ENCODE measurements around the gene GRIK4. TPM values are rescaled to one million over a fixed set of nuclear protein-coding genes. Genes with fewer than 3 reads are reported as not detected.

GRIK4 gene
- total and polyA plus RNA-seq, 12 donors = 0.33 to 4.8 (median 3.0) TPM

- 88 to 97% (median 94%) methylated on average over 7 of the region's 7 CpGs for WGBS, 4 donors
Measured at GRCh38 chr11:120859552-120860295, 348.2 kb downstream of the GRIK4 start.

DNA sequence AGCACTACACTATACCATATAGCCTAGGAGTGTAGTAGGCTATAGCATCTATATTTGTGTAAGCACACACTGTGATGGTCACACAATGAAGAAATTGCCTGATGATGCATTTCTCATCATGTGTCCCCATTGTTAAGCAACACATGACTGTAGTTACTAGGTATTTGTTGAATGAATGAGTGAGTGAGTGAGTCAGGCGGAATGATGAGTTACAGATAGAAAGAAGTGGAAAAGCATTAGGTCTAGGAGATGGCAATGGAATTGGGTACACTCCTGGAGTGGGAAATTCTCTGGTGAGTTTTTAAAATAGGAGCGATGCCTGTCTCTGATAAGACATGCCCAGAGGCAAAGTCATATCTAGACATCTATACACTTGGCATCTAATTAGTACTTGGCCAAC is 351.8 kb downstream of the GRIK4 start:
- Histone ChIP-seq H3K4me3 (no peak overlapping the region), H3K27me3 (no peaks in the 10 kb centered on the region), H3K4me1 (replicated peaks in 1 of 2) (no peaks in the 10 kb centered on the region), H3K36me3 (replicated peaks in 1 of 2) (no peaks in the 10 kb centered on the region), H3K27ac (no peak overlapping the region), H3K9me3 (replicated peaks in 1 of 3) (no peaks in the 10 kb centered on the region)
- intact Hi-C loops (cut with DNase I) = no loop called here
- DNase-seq = no peak
- TF ChIP-seq POLR2A (IDR thresholded peaks at IDR 0.05) = no peak
- TF ChIP-seq, protein P1, sequence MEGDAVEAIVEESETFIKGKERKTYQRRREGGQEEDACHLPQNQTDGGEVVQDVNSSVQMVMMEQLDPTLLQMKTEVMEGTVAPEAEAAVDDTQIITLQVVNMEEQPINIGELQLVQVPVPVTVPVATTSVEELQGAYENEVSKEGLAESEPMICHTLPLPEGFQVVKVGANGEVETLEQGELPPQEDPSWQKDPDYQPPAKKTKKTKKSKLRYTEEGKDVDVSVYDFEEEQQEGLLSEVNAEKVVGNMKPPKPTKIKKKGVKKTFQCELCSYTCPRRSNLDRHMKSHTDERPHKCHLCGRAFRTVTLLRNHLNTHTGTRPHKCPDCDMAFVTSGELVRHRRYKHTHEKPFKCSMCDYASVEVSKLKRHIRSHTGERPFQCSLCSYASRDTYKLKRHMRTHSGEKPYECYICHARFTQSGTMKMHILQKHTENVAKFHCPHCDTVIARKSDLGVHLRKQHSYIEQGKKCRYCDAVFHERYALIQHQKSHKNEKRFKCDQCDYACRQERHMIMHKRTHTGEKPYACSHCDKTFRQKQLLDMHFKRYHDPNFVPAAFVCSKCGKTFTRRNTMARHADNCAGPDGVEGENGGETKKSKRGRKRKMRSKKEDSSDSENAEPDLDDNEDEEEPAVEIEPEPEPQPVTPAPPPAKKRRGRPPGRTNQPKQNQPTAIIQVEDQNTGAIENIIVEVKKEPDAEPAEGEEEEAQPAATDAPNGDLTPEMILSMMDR (IDR thresholded peaks at IDR 0.05) = no peak
- 89 to 96% (median 91%) methylated on average over 2 of the region's 2 CpGs for WGBS, 4 donors

More at GRCh38 chr11:120859552-120860295, 348.2 kb downstream of the GRIK4 start:
- Histone ChIP-seq H3K27me3 (no peaks in the 10 kb centered on the region), H3K27ac (no peak overlapping the region), H3K9me3 (replicated peaks in 1 of 3) (no peaks in the 10 kb centered on the region), H3K4me3 (no peak overlapping the region), H3K4me1 (replicated peaks in 1 of 2) (no peaks in the 10 kb centered on the region), H3K36me3 (replicated peaks in 1 of 2) (no peaks in the 10 kb centered on the region)
- TF ChIP-seq, protein P1 (IDR thresholded peaks at IDR 0.05) = no peak
- TF ChIP-seq POLR2A (IDR thresholded peaks at IDR 0.05) = no peak
- intact Hi-C loops (cut with DNase I) = no loop called here
- no peak for DNase-seq

GRCh38 chr11:120867024-120867423 is 355.5 kb downstream of the GRIK4 start:
- Histone ChIP-seq H3K36me3 (replicated peaks in 1 of 2) (no peaks in the 10 kb centered on the region), H3K4me3 (no peak overlapping the region), H3K4me1 (replicated peaks in 1 of 2) (no peaks in the 10 kb centered on the region), H3K27me3 (no peaks in the 10 kb centered on the region), H3K9me3 (replicated peaks in 1 of 3) (no peaks in the 10 kb centered on the region), H3K27ac (no peak overlapping the region)
- TF ChIP-seq, protein P1 (IDR thresholded peaks at IDR 0.05) = no peak
- TF ChIP-seq POLR2A (IDR thresholded peaks at IDR 0.05) = no peak
- intact Hi-C loops (cut with DNase I) = no loop called here
- WGBS, 4 donors = 80 to 85% (median 82%) methylated on average over 8 of the region's 8 CpGs
- DNase-seq = no peak

GRCh38 chr11:120867531-120867930 is 356.0 kb downstream of the GRIK4 start:
- no peak for DNase-seq
- 82 to 91% (median 88%) methylated on average over 11 of the region's 11 CpGs for WGBS, 4 donors
- intact Hi-C loops (cut with DNase I) = no loop called here
- no peak overlapping the region for H3K4me3 ChIP-seq
- TF ChIP-seq, protein P1 (IDR thresholded peaks at IDR 0.05) = no peak
- no peak for TF ChIP-seq POLR2A (IDR thresholded peaks at IDR 0.05)
- H3K27me3 ChIP-seq = no peaks in the 10 kb centered on the region
- no peak overlapping the region for H3K27ac ChIP-seq
- H3K36me3 ChIP-seq (replicated peaks in 1 of 2) = no peaks in the 10 kb centered on the region
- no peaks in the 10 kb centered on the region for H3K9me3 ChIP-seq (replicated peaks in 1 of 3)
- H3K4me1 ChIP-seq (replicated peaks in 1 of 2) = no peaks in the 10 kb centered on the region
